IPS-11a (cell line): Measurements from ENCODE around the gene SETD5.
A peak's percentile ranks its signal among the peaks of the same experiment; 100 is the strongest.
"Not testable (repeated sequence)": the region's sequence is repeated elsewhere in the genome, so short reads cannot be mapped to it uniquely, and the experiment has no call there.

Experiments
- H3K4me3 ChIP-seq: one replicate; pipeline ENCODE4 v1.5.1; 2013; ENCODE audit warnings: low read depth, low read length, control low read depth

The SETD5 gene

DNA sequence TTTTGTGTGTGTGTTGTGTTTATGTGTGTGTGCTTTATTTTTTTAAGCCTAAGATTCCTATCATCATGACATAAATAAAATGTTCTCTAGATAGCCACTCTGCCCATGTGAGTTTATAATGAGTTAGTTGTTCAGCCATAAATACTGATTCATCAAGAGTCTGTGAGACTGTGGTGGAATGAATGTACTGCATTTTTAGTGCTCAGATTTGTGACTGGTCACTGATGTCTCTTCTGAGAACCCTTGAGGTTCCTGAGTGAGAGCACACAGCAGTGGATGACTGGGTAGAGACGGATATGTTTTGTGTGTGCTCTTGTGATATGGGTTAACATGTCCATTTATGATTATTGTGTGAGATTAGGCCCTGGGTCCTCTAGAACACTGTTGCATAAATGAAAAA is 51.2 kb downstream of the SETD5 start:
- no peak overlapping the region for H3K4me3 ChIP-seq

DNA sequence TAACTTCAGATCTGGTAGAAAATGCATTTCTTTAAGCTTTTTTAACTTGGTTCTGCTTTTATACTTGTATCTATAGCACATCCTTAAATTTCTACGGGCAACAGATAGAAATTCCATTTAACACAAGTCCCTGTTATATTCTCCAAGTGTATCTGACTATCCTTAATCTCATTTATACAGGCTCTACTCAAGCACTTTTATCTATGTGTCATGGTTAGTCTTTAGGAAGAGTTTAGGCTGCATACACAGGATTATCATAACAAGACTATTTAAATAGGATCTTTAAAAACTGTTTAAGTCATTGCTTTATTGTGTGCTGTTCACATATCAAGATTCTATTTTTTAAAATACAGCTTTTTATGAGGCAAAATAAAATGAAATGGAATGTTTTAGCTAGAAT is 52.7 kb downstream of the SETD5 start:
- H3K4me3 ChIP-seq: no peak overlapping the region

DNA sequence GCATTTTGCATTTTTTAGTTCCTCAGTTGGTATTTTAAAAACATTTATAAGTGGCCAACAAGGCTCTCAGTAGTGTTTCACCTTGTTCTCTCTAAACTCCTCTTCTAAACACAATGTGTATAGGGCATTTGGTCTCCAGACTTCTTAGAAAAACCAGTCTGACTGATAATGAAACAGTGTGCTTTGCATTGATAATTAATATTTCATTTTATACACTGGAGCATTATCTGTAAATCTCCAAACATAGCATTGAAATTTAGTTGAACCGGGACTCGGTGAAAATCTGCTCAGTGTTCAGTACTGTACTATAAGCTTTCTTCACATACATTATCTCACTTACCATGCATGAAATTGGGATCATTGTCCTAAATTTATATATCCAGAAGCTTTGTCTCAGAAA is 53.6 kb downstream of the SETD5 start:
- no peak overlapping the region for H3K4me3 ChIP-seq

DNA sequence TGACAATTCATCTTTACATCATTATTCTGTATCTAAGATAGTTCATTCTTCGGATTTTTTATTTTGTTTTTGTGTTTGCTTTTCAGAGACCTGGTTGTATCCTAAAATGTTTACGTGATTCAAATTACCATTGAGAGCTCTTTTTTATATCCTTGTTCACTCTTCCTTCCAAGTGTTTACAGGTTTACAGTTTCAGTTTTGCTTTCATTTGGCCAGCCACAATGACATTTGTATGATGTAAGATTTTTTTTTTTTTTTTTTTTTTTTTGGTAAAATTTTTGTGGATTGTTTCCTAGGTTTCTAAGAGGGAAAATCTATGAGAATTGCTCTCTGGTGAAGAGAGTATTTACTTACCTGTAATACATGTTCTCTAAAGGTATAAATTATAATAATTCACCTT is 55.0 kb downstream of the SETD5 start:
- no peak overlapping the region for H3K4me3 ChIP-seq

GRCh38 chr3:9455596-9456131 is 58.2 kb downstream of the SETD5 start:
- H3K4me3 ChIP-seq: no peak overlapping the region

DNA sequence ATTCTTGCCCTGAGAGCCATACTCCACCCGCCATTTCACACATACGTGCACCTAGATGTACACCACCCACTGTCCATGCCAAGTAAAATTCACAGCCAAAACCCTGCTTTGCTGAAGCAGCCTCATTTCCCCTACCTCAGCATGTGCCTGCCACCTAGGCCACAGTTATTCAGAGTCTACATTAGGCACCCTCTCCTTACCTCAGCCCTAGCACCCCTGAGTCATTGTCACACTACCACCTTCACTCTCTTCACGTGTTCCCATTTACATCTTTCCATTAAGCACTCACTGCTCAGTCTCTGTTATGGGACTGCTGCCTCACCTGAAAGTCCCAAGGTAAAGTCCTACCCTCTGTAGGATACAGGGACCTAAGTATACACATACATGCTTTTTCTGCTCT is 70.0 kb downstream of the SETD5 start:
- H3K4me3 ChIP-seq: no peak overlapping the region

- H3K4me3 ChIP-seq: no peak overlapping the region
Measured at GRCh38 chr3:9468460-9468859, 71.0 kb downstream of the SETD5 start.

- H3K4me3 ChIP-seq: no peak overlapping the region
Measured at GRCh38 chr3:9469986-9470385, 72.6 kb downstream of the SETD5 start.

DNA sequence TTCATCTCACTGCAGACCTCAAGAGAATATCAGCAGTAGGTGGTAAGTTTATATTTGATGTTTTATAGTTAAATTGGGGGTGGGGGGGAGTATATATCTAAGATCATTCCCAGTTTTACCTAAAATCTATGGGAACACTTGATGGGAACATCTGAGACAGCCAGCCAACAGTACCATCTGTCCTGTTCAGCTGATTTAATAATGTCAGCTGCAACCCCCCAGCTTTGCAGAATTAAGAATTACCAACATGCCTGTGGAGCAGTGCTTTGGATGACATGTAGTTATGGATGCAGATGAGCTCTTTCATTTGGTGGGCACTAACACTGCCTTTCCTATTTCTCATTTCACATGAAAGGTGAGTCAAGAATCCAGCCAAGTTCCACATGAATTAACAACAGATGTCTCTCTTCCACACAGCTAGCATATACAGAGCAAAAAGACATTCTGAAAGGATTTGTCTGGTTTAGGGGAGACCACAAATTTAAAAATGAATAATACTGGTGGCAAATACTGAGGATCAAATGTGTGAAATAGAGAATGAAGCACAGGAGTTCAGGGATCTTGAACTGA is 76.2 kb downstream of the SETD5 start:
- no peak overlapping the region for H3K4me3 ChIP-seq

GRCh38 chr3:9474482-9474881 is 77.1 kb downstream of the SETD5 start:
- no peak overlapping the region for H3K4me3 ChIP-seq

GRCh38 chr3:9476935-9477334 is 79.5 kb downstream of the SETD5 start:
- H3K4me3 ChIP-seq: no peak overlapping the region

DNA sequence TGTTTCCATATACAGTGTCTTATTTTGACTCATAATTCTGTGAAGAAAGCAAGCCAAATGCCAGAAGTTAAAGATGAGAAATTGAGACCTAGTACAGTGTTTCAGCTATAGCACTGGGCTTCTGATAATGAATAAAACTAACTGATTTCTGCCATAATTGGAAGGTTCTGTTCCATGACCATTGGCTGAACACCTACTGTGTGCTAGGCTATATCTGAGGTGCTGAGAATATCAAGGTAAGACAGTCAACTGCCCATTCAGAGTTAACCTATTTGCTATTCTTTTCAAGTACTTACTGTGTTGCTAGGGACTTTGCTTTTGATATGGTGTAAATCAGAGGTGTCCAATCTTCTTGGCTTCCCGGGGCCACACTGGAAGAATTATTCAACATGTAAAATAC is 82.8 kb downstream of the SETD5 start:
- no peak overlapping the region for H3K4me3 ChIP-seq

DNA sequence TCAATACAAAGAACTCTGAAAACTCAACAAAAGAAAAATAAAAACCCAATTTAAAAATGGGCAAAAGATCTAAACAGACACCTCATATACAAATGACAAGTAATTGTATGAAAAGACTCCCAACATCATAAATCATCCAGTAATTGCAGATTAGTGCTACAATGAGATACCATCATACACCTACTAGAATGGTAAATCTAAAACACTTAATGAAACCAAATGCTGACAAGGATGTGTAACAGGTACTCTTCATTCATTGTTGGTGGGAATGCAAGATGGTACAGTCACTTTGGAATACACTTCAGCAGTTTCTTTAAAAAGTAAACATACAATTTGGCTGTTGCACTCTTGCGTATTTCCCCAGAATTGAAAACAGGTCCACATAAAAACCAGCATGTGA is 87.8 kb downstream of the SETD5 start:
- no peak overlapping the region for H3K4me3 ChIP-seq

DNA sequence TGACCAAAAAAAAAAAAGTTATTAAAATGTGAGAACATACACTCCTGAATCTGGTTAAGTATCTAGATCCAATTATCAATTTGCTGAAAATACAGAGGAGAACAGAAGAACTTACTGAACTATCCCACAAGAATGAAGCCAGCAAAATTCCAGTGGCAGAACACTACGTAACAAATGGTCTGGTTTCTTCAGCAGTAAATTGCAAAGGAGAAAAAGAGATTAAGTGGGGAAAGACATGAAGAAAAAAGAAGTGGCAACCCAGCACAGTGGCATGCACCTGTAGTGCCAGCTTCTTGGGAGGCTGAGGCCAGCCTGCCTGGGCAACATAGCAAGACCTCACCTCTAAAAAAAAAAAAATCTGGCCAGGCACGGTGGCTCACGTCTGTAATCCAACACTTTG is 94.1 kb downstream of the SETD5 start:
- no peak overlapping the region for H3K4me3 ChIP-seq

GRCh38 chr3:9494036-9494435 is 96.6 kb downstream of the SETD5 start:
- H3K4me3 ChIP-seq: not testable (repeated sequence)

GRCh38 chr3:9496893-9497292 is 99.5 kb downstream of the SETD5 start:
- H3K4me3 ChIP-seq: no peak overlapping the region

- H3K4me3 ChIP-seq: no peak overlapping the region
Measured at GRCh38 chr3:9497821-9498565, 100.6 kb downstream of the SETD5 start.

GRCh38 chr3:9498781-9499180 is 101.4 kb downstream of the SETD5 start:
- H3K4me3 ChIP-seq: no peak overlapping the region

DNA sequence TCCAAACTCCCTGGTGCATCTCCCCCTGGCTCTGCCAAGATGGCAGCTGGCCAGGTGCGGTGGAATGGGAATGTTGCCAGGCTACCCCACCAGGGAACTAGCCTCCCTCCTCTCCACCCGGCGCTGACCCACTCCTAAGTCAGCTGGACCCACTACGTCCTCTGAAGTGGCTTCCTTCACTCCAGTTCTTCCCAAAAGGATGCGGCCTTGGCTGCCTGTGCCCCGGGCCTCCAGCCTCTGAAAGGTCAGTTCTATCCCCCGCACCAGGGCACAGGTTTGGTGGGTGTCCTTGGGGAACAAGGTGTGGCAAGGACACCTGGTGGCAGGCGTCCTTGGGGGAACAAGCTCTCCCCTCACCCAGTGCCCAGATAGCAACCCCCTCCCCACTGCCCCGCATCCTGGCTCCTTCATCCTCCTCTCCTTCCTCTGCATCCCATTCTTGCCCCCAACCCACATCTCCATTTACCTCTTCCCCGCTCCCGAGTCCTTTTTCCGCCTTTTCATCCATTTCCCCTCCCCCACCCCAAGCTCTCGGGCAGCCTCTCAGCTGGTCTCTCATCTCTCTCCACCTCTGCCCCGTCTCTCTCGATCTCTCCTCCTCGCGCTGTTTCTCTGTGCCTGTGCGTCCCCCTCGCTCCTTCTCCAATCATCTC is 102.2 kb downstream of the SETD5 start:
- peak overlapping the region; percentile 69 for H3K4me3 ChIP-seq

- H3K4me3 ChIP-seq: peak overlapping the region; percentile 69
Measured at GRCh38 chr3:9500108-9501050, 103.0 kb downstream of the SETD5 start.

- no peak overlapping the region for H3K4me3 ChIP-seq
Measured at GRCh38 chr3:9501226-9501625, 103.8 kb downstream of the SETD5 start.
